ENCODE measurements around the gene WBP4. TPM values are rescaled to one million over a fixed set of nuclear protein-coding genes. Genes with fewer than 3 reads are reported as not detected.
"Not testable (repeated sequence)": the region's sequence is repeated elsewhere in the genome, so short reads cannot be mapped to it uniquely, and the experiment has no call there.

Gene WBP4
- total RNA-seq, 1 experiment from 2014 or later: 10.0 TPM

DNA sequence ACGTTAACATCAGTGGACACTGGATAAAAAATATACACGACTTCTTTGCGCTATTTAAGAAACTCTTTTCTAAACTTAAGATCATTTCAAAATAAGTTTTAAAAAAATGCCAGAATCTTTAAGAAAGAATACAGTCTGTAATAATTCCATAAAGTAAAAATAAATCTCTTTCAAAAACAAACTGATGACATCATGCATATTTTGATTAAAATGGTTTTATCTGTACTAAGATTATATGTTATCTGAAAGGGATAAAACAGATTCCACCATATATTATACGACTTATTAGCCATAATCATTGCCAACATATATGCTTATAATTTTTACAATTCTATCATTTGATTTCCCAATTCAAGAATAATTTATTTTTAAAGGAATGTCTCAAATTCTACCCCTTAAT lies 26.9 kb upstream of the WBP4 start:
- Histone ChIP-seq H3K36me3 (ENCODE audit: control insufficient read depth, insufficient read depth, low read length) (no peaks in the 10 kb centered on the region), H3K4me3 (ENCODE audit: low read depth in 2 of 2, low read length in 2 of 2) (no peak overlapping the region), H3K27me3 (ENCODE audit: control insufficient read depth, insufficient read depth, low read length) (no peaks in the 10 kb centered on the region), H3K9me3 (ENCODE audit: control insufficient read depth, insufficient read depth, low read depth, low read length) (no peaks in the 10 kb centered on the region), H3K4me1 (ENCODE audit: control insufficient read depth, insufficient read depth, low read length) (no peaks in the 10 kb centered on the region), H3K27ac (ENCODE audit: low read length) (no peak overlapping the region)
- ATAC-seq (no peak), DNase-seq (ENCODE audit: low read depth, low spot score) (no peak)
- in situ Hi-C loops (cut with HindIII; ENCODE audit: low pct_unique_long_range_greater_than_20kb, low sequenced_read_pairs): no loop called here
- no TSS peak for BruUV-seq (replicated peaks)
- POLR2A ChIA-PET: no interaction called here
- TF ChIP-seq REST (IDR thresholded peaks at IDR 0.05; ENCODE audit: insufficient read depth in 1 of 2, low read depth in 2 of 2, low read length in 1 of 2) (no peak), SIN3A (IDR thresholded peaks at IDR 0.05; ENCODE audit: borderline replicate concordance, insufficient read depth, low read depth, low read length) (no peak)
- CTCF ChIA-PET: no interaction called here
- intact Hi-C loops (cut with micrococcal nuclease; ENCODE audit: unreplicated experiment): no loop called here

DNA sequence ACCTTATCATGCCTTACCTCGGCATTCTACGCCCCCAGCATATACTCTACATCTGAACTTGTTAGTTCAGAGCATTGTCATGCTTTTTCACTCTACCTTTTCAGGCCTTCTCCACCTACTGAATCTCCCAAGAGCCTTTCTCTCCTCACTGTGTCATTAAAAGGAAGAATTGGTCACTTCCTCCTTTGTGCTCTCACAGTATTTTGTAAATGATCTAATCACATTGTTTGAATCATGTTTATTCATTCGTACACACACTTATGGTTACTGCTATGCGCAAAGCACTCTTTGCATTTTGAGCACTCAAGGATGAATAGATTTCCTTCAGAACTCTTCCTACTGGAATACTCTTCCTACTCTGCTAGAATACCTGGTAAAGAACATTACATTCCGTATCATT lies 26.4 kb upstream of the WBP4 start:
- no peaks in the 10 kb centered on the region for H3K4me1 ChIP-seq (ENCODE audit: control insufficient read depth, insufficient read depth, low read length)
- H3K4me3 ChIP-seq (ENCODE audit: low read depth in 2 of 2, low read length in 2 of 2): no peak overlapping the region
- no peaks in the 10 kb centered on the region for H3K9me3 ChIP-seq (ENCODE audit: control insufficient read depth, insufficient read depth, low read depth, low read length)
- no peak for ATAC-seq
- H3K36me3 ChIP-seq (ENCODE audit: control insufficient read depth, insufficient read depth, low read length): no peaks in the 10 kb centered on the region
- no TSS peak for BruUV-seq (replicated peaks)
- no peak overlapping the region for H3K27ac ChIP-seq (ENCODE audit: low read length)
- DNase-seq (ENCODE audit: low read depth, low spot score): no peak
- TF ChIP-seq TCF7L2 (IDR thresholded peaks at IDR 0.05; ENCODE audit: low read depth, low read length) (no peak), SIN3A (IDR thresholded peaks at IDR 0.05; ENCODE audit: borderline replicate concordance, insufficient read depth, low read depth, low read length) (no peak), CTCF (IDR thresholded peaks at IDR 0.05) (no peak), REST (IDR thresholded peaks at IDR 0.05; ENCODE audit: insufficient read depth in 1 of 2, low read depth in 2 of 2, low read length in 1 of 2) (no peak), POLR2AphosphoS5 (IDR thresholded peaks at IDR 0.05; ENCODE audit: low read depth, low read length) (no peak)
- H3K27me3 ChIP-seq (ENCODE audit: control insufficient read depth, insufficient read depth, low read length): no peaks in the 10 kb centered on the region
- intact Hi-C loops (cut with micrococcal nuclease; ENCODE audit: unreplicated experiment) (no loop called here), in situ Hi-C loops (cut with HindIII; ENCODE audit: low pct_unique_long_range_greater_than_20kb, low sequenced_read_pairs) (no loop called here)
- ChIA-PET POLR2A (no interaction called here), CTCF (no interaction called here)

- H3K4me3 ChIP-seq (ENCODE audit: low read depth in 2 of 2, low read length in 2 of 2); BruUV-seq (replicated peaks); H3K36me3 ChIP-seq (ENCODE audit: control insufficient read depth, insufficient read depth, low read length); H3K27me3 ChIP-seq (ENCODE audit: control insufficient read depth, insufficient read depth, low read length); CTCF ChIA-PET; H3K4me1 ChIP-seq (ENCODE audit: control insufficient read depth, insufficient read depth, low read length); H3K9me3 ChIP-seq (ENCODE audit: control insufficient read depth, insufficient read depth, low read depth, low read length); ATAC-seq; in situ Hi-C loops (cut with HindIII; ENCODE audit: low pct_unique_long_range_greater_than_20kb, low sequenced_read_pairs); POLR2A ChIA-PET; H3K27ac ChIP-seq (ENCODE audit: low read length); intact Hi-C loops (cut with micrococcal nuclease; ENCODE audit: unreplicated experiment); DNase-seq (ENCODE audit: low read depth, low spot score): not testable (repeated sequence)
These were observed 24.8 kb upstream of the WBP4 start for GRCh38 chr13:41036557-41036956.

All from Panc1 (cell line).